ENCODE measurements around the gene HTR3B.
"Not testable (repeated sequence)": the region's sequence is repeated elsewhere in the genome, so short reads cannot be mapped to it uniquely, and the experiment has no call there.

Gene HTR3B, protein sequence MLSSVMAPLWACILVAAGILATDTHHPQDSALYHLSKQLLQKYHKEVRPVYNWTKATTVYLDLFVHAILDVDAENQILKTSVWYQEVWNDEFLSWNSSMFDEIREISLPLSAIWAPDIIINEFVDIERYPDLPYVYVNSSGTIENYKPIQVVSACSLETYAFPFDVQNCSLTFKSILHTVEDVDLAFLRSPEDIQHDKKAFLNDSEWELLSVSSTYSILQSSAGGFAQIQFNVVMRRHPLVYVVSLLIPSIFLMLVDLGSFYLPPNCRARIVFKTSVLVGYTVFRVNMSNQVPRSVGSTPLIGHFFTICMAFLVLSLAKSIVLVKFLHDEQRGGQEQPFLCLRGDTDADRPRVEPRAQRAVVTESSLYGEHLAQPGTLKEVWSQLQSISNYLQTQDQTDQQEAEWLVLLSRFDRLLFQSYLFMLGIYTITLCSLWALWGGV

GRCh38 chr11:113904379-113905101, at the start of gene HTR3B:
Gene HTR3B (plus strand): TSS chr11:113904796. CDS start chr11:113904934, 138 bp downstream.
- DNase-seq (ENCODE audit: low spot score) = no peak

DNA sequence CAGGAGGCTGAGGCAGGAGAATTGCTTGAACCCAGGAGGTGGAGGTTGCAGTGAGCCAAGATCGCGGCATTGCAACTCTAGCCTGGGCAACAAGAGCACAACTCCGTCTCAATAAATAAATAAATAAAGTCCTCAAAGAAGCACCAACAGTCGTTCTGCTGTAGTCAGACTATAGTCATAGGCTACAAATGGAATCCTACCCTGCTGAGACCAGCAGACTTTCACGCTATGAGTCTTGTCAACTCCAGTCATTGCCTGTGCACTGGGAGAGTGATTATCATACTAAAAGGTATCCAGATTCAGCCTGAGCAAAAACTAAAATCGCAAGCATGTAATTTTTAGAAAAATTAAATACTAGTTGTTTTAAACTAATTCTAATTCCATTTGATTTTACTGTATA, 48.8 kb upstream of the HTR3B start:
- no peak for DNase-seq (ENCODE audit: low spot score)

- no peak for DNase-seq (ENCODE audit: low spot score)
Observed at GRCh38 chr11:113856966-113857759, 47.4 kb upstream of the HTR3B start.

GRCh38 chr11:113859665-113860064, 44.9 kb upstream of the HTR3B start:
- no peak for DNase-seq (ENCODE audit: low spot score)

- DNase-seq (ENCODE audit: low spot score) = peak; percentile 25
Observed at GRCh38 chr11:113862435-113862834, 42.2 kb upstream of the HTR3B start.

DNA sequence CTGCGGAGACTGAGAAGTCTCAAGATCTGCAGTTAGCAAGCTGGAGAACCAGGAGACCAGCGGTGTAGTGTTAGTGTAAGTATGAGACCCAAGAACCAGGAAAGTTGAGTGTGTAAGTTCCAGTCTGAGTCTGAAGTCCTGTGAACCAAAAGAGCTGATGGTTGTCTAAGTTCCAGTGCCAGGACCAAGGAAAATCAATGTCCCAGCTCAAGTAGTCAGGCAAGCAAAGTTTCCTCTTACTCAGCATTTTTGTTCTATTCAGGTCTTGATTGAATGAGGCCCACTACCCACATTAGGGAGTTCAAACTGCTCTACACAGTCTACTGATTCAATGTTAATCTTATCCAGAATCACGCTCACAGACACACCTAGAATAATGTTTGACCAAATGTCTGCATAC, 40.2 kb upstream of the HTR3B start:
- DNase-seq (ENCODE audit: low spot score) = no peak

DNA sequence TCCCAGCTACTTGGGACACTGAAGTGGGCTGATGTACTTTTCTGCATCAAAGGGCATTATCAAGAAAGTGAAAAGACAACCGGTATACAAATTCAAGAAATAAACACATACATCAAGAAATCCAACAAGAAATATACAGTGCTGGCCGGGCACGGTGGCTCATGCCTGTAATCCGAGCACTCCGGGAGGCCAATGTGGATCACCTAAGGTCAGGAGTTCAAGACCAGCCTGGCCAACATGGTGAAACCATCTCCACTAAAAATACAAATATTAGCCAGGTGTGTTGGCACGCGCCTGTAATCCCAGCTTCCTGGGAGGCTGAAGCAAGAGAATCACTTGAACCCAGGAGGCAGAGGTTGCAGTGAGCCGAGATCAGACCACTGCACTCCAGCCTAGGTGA, 38.7 kb upstream of the HTR3B start:
- no peak for DNase-seq (ENCODE audit: low spot score)

DNA sequence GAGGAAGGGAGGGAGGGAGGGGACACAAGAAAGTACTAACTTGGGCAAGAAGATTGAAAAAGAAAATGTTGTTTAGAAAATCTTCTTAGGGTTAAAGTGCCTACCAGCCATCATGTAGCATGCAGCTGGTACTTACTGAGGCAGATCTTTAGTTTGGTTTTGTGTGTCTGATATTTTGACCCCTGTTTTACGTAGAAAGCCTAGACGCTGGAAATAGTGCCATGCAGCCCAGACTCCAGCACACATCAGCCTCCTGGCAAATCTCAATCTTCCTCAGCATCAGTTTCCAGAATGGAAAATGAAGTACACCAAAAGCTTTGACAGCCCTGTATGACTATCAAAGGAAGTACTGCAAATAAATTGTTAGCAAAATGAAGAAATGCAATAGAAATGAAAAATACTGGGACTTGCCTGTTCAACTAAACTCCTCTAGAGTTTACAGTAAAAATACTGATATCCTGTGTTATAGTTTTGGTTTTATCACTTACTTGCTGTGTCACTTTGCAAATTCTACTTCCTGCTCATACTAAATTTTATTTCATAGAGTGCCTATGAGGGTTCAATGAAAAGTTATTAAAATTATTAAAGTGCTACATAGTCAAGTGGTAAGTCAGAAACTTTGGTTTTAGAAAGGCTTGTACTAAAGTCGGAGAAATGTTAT, 36.6 kb upstream of the HTR3B start:
- no peak for DNase-seq (ENCODE audit: low spot score)

DNA sequence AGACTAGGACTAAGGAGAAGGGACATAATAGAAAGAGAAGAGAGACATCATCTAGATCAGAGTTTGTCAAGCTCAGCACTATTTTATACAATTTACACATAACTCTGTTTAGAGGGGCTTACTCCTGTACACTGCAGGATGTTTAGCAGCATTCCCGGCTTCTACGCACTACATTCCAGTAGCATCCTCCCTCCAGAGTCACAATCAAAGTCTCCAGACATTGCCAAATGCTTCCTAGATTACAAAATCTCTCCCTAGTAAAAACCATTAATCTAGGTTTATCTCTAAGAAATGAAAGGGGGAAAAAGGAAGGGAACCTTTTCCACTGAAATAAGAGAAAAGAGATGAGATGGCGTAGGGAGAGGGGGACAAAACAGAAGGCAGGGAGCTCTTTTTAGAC, 33.3 kb upstream of the HTR3B start:
- DNase-seq (ENCODE audit: low spot score) = no peak

GRCh38 chr11:113873236-113873626, 31.4 kb upstream of the HTR3B start:
- DNase-seq (ENCODE audit: low spot score) = no peak

GRCh38 chr11:113874096-113874495, 30.5 kb upstream of the HTR3B start:
- DNase-seq (ENCODE audit: low spot score) = no peak

- peak; percentile 10 for DNase-seq (ENCODE audit: low spot score)
Observed at GRCh38 chr11:113874581-113875233, 29.9 kb upstream of the HTR3B start.

GRCh38 chr11:113875234-113876073, 29.1 kb upstream of the HTR3B start, which contains the start of gene USP28:
Gene USP28 (minus strand): TSS chr11:113875572. CDS start chr11:113875501, 71 bp downstream.
- peak; percentile 97 for DNase-seq (ENCODE audit: low spot score)

- no peak for DNase-seq (ENCODE audit: low spot score)
Observed at GRCh38 chr11:113876074-113876797, 28.4 kb upstream of the HTR3B start.

- DNase-seq (ENCODE audit: low spot score) = no peak
Observed at GRCh38 chr11:113876798-113877669, 27.6 kb upstream of the HTR3B start.

DNA sequence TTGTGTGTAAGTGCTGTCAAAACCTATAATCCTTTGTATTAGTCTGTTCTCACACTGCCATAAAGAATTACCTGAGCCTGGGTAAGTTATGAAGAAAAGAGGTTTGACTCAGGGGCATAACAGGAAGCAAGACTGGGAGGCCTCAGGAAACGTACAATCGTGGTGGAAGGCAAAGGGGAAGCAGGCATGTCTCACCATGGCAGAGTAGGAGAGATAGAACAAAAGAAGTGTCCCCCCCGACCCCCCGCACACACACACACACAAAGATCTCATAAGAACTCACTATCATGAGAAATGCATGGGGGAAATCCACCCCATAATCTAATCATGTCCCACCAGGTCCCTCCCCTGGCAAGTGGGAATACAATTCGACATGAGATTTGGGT, 26.9 kb upstream of the HTR3B start:
- no peak for DNase-seq (ENCODE audit: low spot score)

DNA sequence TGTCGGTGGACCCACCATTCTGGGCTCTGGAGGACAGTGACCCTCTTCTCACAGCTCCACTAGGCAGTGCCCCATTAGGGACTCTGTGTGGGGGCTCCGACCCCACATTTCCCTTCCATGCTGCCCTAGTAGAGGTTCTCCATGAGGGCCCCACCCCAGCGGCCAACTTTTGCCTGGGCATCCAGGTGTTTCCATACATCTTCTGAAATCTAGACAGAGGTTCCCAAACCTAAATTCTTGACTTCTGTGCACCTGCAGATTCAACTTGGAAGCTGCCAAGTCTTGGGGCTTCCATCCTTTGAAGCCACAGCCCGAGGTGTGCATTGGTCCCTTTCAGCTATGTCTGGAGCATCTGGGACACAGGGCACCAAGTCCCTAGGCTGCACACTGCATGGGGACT, 25.1 kb upstream of the HTR3B start:
- DNase-seq (ENCODE audit: low spot score) = not testable (repeated sequence)

DNA sequence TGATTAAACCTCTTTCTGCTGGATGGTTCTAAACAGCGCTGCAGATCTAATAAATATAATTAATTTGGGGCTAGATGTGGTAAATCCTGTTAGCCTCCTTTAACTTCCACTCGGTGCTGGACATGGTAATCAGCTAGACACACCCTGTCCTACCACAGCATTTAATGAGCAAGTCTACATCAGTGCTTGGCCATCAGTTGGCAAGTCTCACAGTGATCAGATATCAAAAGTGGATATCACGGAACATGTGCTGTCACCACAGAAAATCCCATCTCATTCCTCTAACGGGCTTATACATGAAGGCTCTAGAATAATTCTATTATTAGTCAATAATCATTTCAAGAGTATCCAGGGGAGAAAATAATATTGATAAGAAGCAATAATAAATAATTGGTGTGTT, 23.6 kb upstream of the HTR3B start:
- no peak for DNase-seq (ENCODE audit: low spot score)

DNA sequence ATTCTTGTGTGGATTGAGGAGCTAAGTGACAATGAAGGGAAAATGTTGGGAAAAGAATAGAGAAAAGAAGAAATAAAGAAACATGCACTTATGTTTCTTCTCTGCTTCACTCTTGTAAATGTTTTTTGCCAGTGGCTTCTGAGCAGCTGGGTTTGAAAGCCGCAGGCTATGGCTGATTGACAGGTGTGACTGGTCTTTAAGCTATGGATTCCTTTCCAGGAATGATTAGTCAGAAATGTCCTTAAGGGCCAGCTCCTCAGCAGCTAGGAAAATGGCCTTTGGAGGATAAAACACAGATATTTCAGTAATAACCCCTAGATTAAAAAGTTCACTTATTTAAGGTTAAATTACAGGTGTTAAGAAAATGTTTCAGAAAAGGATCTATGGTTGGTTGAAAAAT, 22.7 kb upstream of the HTR3B start:
- peak; percentile 35 for DNase-seq (ENCODE audit: low spot score)

Data from kidney tubule cell (primary cell).